ENCODE measurements around the gene MAP3K2.

DNA sequence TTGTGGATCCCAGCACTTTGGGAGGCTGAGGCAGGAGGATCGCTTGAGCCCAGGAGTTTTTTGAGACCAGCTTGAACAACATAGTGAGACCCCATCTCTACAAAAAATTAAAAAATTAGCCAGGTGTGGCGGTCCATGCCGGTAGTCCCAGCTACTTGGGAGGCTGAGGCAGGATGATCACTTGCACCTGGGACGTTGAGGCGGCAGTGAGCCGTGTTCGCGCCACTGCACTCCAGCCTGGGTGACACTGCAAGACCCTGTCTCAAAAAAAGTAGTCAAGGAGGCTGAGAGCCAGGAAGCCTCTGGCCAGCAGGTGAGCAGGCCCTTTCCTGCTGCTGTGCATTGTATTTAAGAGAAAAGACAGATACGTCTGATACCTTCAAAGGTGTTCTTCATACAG is 19.3 kb upstream of the MAP3K2 start:
- TF ChIP-seq, protein P1, sequence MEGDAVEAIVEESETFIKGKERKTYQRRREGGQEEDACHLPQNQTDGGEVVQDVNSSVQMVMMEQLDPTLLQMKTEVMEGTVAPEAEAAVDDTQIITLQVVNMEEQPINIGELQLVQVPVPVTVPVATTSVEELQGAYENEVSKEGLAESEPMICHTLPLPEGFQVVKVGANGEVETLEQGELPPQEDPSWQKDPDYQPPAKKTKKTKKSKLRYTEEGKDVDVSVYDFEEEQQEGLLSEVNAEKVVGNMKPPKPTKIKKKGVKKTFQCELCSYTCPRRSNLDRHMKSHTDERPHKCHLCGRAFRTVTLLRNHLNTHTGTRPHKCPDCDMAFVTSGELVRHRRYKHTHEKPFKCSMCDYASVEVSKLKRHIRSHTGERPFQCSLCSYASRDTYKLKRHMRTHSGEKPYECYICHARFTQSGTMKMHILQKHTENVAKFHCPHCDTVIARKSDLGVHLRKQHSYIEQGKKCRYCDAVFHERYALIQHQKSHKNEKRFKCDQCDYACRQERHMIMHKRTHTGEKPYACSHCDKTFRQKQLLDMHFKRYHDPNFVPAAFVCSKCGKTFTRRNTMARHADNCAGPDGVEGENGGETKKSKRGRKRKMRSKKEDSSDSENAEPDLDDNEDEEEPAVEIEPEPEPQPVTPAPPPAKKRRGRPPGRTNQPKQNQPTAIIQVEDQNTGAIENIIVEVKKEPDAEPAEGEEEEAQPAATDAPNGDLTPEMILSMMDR (conservative IDR thresholded peaks at IDR 0.05) = no peak
- TF ChIP-seq ZFX (IDR thresholded peaks at IDR 0.05) = no peak
